SK-N-MC (cell line): ENCODE data around the gene COL13A1.

Experiments
- EZH2 ChIP-seq: fragments of 200-600 bp; sonication (generic); IDR thresholded peaks from one replicate; pipeline ENCODE4 v1.6.1; 2017; ENCODE audit warnings: antibody characterized with exemption
- POLR2AphosphoS5 ChIP-seq: IDR thresholded peaks from 2 replicates; pipeline ENCODE4 v1.6.1; 2012; ENCODE audit warnings: mild to moderate bottlenecking, low read depth, low read length, borderline replicate concordance

GRCh38 chr10:69925111-69925510 lies 123.4 kb downstream of the COL13A1 start:
- TF ChIP-seq EZH2 (no peak), POLR2AphosphoS5 (no peak; the same call in 1 of the 2 replicates)
